HG03196 (cell line): Measurements from ENCODE around the gene TMEM170B.

ENCODE experiments used
- ATAC-seq: cut with Tn5 transposase; IDR thresholded peaks from one replicate; pipeline ENCODE4 v1.9.1; 2021; ENCODE audit not compliant: unreplicated experiment

Gene TMEM170B

DNA sequence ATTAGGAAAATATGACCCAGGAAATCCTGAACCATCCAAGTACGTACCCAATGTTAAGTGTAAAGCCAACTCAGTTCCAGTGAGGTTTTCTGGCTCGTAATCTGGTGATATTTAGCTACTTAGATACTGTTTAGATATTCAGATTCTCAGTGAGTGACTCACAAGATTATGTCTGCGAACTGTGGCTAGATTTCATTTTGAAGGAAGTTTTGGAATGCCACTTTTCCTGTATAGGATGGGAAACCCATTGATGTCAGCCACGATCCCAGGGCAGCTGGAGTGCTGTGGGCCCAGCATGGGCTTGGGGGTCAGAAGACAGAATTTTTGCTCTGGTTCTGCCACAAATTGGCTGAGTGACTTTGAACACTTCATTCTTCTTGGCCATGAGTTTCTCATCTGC lies 76.3 kb downstream of the TMEM170B start:
- ATAC-seq = no peak

DNA sequence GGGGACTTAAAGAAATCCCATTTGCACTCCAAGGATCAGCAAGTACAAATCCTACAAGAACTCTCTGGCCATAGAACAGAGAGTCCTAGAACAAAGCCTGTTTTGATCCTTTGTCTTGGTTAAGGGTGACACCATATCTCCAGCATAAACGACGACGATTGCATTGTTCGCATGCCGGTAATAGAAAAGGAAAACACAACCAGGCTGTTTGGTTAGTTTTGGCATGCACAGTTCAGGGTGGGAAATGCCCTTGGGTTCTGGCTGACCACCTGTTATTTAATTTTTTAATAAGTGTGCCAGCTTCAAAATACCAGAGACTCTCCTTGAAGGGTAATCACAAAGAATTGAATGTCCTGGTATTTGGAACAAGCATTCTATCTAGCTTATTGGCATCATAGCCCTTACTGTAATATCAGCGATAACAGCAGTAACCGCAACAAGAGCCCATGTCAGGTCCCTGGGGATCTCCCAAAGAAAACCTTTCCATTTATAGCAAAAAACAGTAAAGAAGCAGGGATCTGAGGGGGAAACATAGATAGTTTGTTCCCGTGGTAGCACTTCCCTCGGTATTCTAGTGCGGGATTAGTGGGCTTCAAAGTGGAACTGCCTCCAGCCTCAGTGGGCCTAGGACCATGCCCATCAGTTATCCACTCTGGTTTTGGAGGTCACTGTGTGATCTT lies 77.1 kb downstream of the TMEM170B start:
- no peak for ATAC-seq

DNA sequence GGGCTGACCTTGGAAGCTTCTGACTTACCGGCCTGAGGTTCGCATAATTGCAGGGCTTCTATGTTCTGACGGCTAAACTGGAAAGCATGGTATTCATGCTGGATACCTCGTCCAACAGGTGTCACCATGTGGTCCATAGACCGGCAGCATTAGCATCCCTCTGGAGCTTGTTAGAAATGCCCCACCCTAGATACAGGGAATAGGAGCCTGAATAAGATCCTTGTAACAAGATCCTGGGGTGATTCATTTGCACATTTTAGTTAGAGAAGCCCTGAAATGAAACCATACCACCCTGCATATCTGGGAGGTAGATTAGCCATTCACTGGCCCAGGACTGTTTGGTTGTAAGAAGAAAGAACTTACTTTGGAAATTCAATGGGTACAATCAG lies 77.7 kb downstream of the TMEM170B start:
- ATAC-seq = no peak

DNA sequence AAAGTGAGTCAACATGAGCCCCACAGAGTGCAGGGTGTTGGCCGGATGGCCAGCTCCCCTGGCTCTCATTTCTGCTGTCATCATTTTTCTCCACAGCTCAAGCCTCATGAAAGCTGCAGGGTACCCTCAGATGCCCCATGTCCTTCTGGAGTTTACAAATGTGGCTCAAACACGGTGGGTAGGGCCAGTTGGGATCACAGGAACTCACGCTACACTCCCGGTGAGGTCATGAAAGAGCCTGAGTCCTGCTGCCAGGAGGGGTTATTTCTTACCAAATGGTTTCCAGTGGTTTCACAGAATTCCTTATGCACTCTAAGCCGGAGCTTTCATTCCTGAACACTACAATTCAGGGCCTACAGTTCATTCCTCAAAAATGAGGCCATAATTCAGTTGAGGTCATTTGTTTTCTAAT lies 78.7 kb downstream of the TMEM170B start:
- ATAC-seq = no peak

DNA sequence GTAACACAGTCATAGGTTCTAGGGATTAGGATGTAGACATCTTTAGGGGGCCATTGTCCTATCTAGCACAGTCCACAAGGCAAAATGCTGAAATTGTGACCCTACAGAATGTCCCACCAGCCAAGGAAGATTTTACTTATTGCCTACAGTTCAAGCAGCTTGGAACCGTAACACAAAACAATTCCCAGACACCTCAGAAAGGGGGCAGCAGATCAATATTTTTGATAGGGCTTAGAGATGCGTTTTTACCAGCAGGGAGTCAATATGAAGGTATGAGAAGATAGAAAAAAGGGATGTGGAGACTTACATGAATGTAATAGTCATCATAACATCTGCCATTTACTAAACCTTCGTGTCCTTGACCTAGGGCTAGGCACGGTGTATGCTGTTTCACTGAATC lies 81.0 kb downstream of the TMEM170B start:
- ATAC-seq = no peak

DNA sequence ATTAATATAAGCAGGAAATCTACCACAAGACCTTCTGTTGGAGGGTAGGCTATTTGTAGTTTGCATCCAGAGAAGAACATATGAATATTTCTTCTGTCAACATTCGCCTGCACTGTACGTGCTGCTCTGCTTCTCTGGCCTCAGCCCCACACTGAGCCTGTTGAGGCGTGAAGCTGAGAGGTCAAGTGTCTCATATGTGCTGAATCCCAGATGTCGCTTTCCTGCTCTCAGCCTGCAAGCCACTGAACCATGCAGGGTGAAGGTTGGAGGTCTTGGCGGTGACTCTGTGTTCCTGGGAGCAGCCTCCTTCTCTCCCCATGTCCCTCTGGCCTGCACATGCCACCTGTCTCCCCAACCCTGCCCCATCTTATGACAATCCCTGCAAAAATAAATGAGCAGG lies 83.6 kb downstream of the TMEM170B start:
- no peak for ATAC-seq

DNA sequence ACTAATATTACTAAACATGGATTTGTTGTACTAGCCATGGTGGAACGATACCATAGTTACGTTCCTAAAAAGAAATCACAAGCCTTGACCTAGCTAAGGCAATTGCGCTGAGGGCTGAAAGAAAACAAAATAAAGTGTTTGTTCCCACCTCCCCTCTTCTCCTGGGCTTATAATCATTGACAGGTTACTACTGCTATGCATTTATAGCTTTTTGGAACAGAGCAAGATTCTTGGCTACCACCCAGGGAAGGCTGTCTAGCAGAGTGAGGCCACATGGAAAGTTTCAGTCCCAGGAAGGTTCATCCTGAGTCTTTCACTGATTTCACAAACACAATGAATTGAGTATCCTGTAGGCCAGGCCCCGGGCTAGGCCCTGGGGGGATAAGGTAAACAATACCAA lies 84.6 kb downstream of the TMEM170B start:
- no peak for ATAC-seq

DNA sequence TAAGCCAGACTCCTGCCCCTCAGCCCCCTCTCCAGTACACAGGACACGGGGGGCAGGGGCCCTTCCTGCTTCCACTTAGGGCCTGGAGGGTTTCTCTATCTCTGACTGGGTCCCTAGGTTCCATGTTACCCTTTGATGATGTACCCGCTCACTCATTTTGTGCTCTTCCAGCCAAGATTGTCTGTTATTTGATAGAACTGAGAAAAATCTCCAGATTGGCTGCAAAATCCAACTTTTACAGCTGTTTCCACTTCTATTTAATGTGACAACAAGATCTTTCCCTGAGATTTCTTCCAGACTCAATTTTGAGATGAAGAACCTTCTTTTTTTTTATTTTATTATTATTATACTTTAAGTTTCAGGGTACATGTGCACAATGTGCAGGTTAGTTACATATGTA lies 85.7 kb downstream of the TMEM170B start:
- no peak for ATAC-seq

DNA sequence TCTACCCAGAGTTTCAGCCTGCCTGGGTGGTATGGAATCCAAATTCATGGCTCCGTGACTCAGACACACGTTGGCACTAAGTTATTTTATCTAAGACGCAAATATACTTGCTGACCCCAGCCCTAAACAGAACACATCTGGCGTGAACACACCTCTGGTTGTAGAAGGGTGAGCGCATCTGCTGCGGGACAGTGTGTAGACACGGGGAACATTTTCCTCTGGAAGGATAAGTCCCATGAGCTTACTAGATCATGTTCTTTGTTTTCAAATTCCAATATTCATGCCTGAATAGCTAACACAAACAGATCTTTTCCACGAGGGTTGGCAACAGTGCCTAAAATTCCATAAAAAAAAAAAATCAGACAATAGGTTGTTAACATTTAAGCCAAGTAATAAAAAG lies 87.8 kb downstream of the TMEM170B start:
- ATAC-seq = no peak

DNA sequence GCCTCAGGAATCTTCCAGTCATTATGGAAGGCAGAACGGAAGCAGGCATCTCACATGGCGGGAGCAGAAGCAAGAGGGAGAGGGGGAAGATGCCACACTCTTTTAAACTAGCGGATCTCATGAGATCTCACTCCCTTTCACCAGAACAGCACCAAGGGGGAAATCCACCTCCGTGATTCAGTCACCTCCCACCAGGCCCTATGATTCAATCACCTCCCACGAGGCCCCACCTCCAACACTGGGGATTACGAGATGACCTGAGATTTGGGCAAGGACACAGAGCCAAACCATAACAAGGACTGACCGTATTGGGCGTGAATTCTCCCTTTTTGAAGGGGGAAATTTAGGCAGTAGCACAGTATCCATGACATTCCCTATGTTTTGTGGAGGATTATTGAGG lies 88.8 kb downstream of the TMEM170B start:
- ATAC-seq = no peak

DNA sequence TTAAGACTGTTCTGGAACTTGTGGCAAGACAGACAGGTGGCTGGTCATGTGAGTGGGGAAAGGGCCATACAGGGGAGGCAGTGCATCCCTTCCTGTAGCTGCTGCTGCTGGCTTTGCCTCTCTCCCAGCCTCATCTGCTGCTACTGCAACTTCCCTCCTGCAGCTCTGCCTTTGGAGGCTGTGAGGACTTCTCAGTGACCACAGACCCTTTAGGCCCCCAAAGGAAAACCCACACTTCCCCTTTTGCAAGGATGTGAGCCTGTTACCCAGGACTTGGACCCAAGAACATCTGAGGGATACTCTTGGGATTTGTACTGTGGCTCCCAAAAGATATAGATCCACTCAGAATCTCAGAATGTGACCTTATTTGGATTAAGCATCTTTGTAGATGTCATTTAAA lies 91.0 kb downstream of the TMEM170B start:
- no peak for ATAC-seq

DNA sequence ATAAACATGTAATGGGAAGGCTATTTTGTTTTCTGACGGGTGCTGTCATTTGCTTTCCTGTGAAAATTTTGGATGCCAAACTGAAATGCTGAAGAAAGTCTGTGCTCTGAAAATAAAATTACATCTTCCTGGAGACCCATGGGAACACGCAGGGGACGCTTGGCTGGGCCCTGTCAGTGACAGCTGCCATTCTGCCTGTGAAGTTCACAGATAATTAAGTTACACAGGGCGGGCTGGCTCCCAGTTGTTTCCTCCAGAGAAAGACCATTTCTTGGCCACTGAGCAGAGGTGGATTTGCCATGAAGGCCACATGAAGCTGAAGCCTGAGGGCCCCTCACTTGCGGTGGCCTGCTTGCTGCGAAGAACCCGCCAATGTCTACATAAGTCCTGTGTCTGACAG lies 93.5 kb downstream of the TMEM170B start:
- ATAC-seq = no peak

DNA sequence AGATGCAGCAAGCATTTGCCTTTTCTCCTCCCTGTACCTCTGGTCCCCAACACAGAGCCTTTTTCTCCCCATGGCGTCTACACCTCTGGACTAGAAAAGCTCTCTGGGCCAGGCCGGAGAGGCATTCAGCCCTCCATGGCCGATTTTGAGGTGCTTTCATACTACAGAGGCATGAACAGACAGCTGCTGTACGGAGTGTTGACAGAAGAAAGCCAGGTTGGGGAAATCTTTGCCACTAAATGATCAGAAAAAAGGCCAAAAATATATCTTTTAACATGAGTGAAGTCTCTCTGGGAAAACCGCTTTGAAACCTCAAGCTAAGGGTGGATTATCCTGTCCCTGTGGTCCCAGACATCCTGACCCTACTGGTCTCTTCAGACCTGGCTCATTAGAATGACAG lies 94.0 kb downstream of the TMEM170B start:
- ATAC-seq = no peak

DNA sequence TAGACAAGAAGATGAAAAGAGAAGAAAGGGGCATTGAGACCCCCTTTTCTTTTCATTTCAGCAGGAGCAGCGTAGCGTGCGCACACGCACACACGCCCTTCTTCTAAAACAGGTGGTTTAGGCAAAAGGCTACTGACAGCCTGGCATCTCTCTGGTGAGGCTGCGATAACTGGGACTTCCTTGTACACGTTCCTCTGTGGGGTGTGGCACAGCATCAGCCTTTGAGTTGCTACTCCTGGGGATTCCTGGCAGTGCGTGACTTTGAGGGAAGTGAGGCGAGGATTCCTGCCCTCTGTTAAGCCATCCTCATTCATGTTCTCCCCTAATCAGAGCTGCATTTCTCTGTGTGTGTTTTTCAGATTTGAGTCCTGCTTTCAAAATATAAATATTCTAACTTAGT lies 94.7 kb downstream of the TMEM170B start:
- no peak for ATAC-seq

DNA sequence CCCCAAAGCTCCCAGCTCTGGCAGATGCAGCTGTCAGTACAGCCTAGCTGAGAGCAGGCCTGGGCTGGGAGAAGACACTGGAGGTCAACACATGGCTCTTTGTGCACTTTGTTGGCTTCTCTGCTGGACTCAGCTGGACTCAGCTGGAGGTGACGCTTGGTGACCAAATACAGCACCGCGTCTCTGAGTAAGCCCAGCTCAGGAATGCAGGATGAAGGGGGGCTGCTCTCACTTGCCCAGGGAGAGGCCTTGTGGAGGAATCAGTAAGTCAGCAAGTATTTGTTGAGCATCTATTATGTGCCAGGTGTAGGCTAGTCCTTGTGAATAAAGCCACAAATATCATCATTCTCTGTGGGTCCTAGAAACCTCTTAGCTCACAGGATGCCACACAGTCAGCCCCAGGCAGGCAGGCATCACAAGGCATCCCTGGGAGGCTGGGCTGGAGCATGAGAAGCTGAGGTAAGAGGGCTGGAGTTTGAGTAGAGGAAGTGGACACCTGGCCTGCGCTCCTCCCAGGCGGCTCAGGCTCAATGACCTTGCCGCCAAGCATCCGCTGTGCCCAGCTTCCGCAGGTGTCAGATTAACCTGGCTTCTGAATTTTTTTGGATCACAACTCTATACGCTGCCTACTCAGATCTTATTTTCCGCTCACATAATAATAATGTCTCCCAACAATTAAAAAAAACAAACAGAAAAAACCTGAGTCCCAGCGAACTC lies 95.4 kb downstream of the TMEM170B start:
- ATAC-seq = no peak
